ENCODE data around the gene PPT1. TPM values are rescaled to one million over a fixed set of nuclear protein-coding genes. Genes with fewer than 3 reads are reported as not detected.

Gene PPT1
- total and polyA plus RNA-seq, 2 donors (not counting 3 experiments of a cell fraction or from before 2014, with no cell fraction given), result 58.0 to 131 TPM

DNA sequence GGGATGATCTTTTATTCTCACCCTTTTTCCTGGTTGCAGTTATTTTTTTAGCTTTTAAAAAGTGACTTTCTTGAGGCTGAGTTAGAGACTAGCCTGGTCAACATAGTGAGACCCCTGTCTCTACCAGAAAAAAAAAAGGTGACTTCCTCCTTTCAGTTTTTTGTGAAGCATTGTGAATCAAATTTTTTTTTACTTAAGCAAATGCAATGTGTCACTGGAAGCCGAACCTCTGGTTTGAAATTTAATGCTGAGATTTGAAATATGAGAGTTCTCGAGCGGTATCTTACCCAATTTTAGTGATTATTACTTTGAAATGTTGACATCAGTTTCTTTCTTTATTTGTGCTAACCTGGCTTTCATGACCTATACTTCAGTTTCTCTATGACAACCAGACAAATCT is 52.9 kb downstream of the PPT1 start:
- Histone ChIP-seq H3K4me2 (ENCODE audit: insufficient read depth, low read length) (no peak overlapping the region), H4K20me1 (replicated peaks; ENCODE audit: control insufficient read depth, extremely low read depth, insufficient read depth, low read length) (peaks cover 5% of the 10 kb centered on the region), H3K9me1 (replicated peaks; ENCODE audit: control insufficient read depth, extremely low read depth, insufficient read depth, low read length) (no peaks in the 10 kb centered on the region), H3K79me2 (ENCODE audit: control insufficient read depth, insufficient read depth, low read length) (peaks cover 85% of the 10 kb centered on the region), H3K4me3 (replicated peaks in 1 of 3; ENCODE audit: insufficient read depth in 1 of 3, low read depth in 1 of 3, low read length in 3 of 3) (peak overlapping the region in 1 of 3 experiments; percentile 10), H3K27ac (ENCODE audit: insufficient read depth, low read depth, low read length) (no peak overlapping the region), H3K36me3 (ENCODE audit: control insufficient read depth in 2 of 2, extremely low read depth in 1 of 2, insufficient read depth in 2 of 2, low read length in 2 of 2) (no peaks in the 10 kb centered on the region), H2AFZ (ENCODE audit: low read depth, low read length) (no peak overlapping the region), H3K27me3 (ENCODE audit: control insufficient read depth in 2 of 2, insufficient read depth in 2 of 2, low read length in 2 of 2) (no peaks in the 10 kb centered on the region), H3K9ac (replicated peaks; ENCODE audit: extremely low read depth, insufficient read depth, low read length) (no peak overlapping the region), H3K9me3 (replicated peaks; ENCODE audit: control insufficient read depth, insufficient read depth, low read length) (no peaks in the 10 kb centered on the region), H3K4me1 (ENCODE audit: control insufficient read depth, extremely low read depth, insufficient read depth, low read length) (peaks cover 29% of the 10 kb centered on the region)
- FAIRE-seq (no peak), DNase-seq (ENCODE audit: low read depth, low spot score) (no peak)
- BruUV-seq (replicated peaks), result no TSS peak
- TF ChIP-seq EZH2 (IDR thresholded peaks at IDR 0.05; ENCODE audit: borderline replicate concordance, low read depth, low read length, severe bottlenecking) (no peak), JUN (IDR thresholded peaks at IDR 0.05; ENCODE audit: borderline replicate concordance, insufficient read depth, insufficient read length, low read depth) (no peak), MYC (IDR thresholded peaks at IDR 0.05; ENCODE audit: low read depth, low read length) (no peak), FOS (IDR thresholded peaks at IDR 0.05; ENCODE audit: borderline replicate concordance, insufficient read depth, low read length) (no peak)
- TF ChIP-seq, protein P1, sequence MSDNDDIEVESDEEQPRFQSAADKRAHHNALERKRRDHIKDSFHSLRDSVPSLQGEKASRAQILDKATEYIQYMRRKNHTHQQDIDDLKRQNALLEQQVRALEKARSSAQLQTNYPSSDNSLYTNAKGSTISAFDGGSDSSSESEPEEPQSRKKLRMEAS (IDR thresholded peaks at IDR 0.05; ENCODE audit: insufficient read depth, insufficient read length), result no peak
- ChIA-PET CTCF (interaction anchor here (1.6 kb wide), 1 partner anchor 12 kb away, joined by 5 read pairs; no protein-coding TSS in a partner anchor), POLR2A (no interaction called here)
- intact Hi-C loops (cut with micrococcal nuclease), result loop anchor here (5.0 kb wide), 1 partner anchor 213 kb away; the partner anchor contains the start of gene ZMPSTE24
- dilution Hi-C loops (cut with MboI; ENCODE audit: extremely low pct_ligation_motif_present, low sequenced_read_pairs), result no loop called here

- peak; percentile 20 for DNase-seq (ENCODE audit: low read depth, low spot score)
These were observed 54.7 kb downstream of the PPT1 start for GRCh38 chr1:40042341-40042740.

More at GRCh38 chr1:40042341-40042740, 54.7 kb downstream of the PPT1 start:
- H3K9me1 ChIP-seq (replicated peaks; ENCODE audit: control insufficient read depth, extremely low read depth, insufficient read depth, low read length), result no peaks in the 10 kb centered on the region
- POLR2A ChIA-PET, result no interaction called here
- H3K4me3 ChIP-seq (replicated peaks in 1 of 3; ENCODE audit: insufficient read depth in 1 of 3, low read depth in 1 of 3, low read length in 3 of 3), result peak overlapping the region in 1 of 3 experiments; percentile 92
- TF ChIP-seq EZH2 (IDR thresholded peaks at IDR 0.05; ENCODE audit: borderline replicate concordance, low read depth, low read length, severe bottlenecking), result no peak
- TF ChIP-seq FOS (IDR thresholded peaks at IDR 0.05; ENCODE audit: borderline replicate concordance, insufficient read depth, low read length), result no peak
- no peak for TF ChIP-seq CTCF (IDR thresholded peaks at IDR 0.05; ENCODE audit: extremely low read depth in 1 of 2, insufficient read depth in 1 of 2, low read depth in 1 of 2, low read length in 2 of 2)
- TF ChIP-seq, protein P1 (IDR thresholded peaks at IDR 0.05; ENCODE audit: insufficient read depth, insufficient read length), result no peak
- peak; percentile 23 for TF ChIP-seq POLR2AphosphoS5 (IDR thresholded peaks at IDR 0.05; ENCODE audit: insufficient read depth, low read depth, low read length)
- peak; percentile 4 for TF ChIP-seq POLR2A (IDR thresholded peaks at IDR 0.05; ENCODE audit: low read depth, low read length)
- no peak for TF ChIP-seq GATA2 (IDR thresholded peaks at IDR 0.05; ENCODE audit: insufficient read depth, insufficient read length, low read depth, low read length)
- TF ChIP-seq JUN (IDR thresholded peaks at IDR 0.05; ENCODE audit: borderline replicate concordance, insufficient read depth, insufficient read length, low read depth), result no peak
- H2AFZ ChIP-seq (ENCODE audit: low read depth, low read length), result no peak overlapping the region
- peak overlapping the region; percentile 33 for H3K27ac ChIP-seq (ENCODE audit: insufficient read depth, low read depth, low read length)
- H3K9me3 ChIP-seq (replicated peaks; ENCODE audit: control insufficient read depth, insufficient read depth, low read length), result no peaks in the 10 kb centered on the region
- no TSS peak for BruUV-seq (replicated peaks)
- H3K36me3 ChIP-seq (ENCODE audit: control insufficient read depth in 2 of 2, extremely low read depth in 1 of 2, insufficient read depth in 2 of 2, low read length in 2 of 2), result no peaks in the 10 kb centered on the region
- dilution Hi-C loops (cut with MboI; ENCODE audit: extremely low pct_ligation_motif_present, low sequenced_read_pairs), result no loop called here
- H3K27me3 ChIP-seq (ENCODE audit: control insufficient read depth in 2 of 2, insufficient read depth in 2 of 2, low read length in 2 of 2), result no peaks in the 10 kb centered on the region
- no peak for FAIRE-seq
- peaks cover 5% of the 10 kb centered on the region for H4K20me1 ChIP-seq (replicated peaks; ENCODE audit: control insufficient read depth, extremely low read depth, insufficient read depth, low read length)
- peak overlapping the region; percentile 99 for H3K4me2 ChIP-seq (ENCODE audit: insufficient read depth, low read length)
- CTCF ChIA-PET, result interaction anchor here (0.6 to 1.3 kb wide), 6 partner anchors 10 to 435 kb away, joined by 3 to 7 read pairs (median 3); no protein-coding TSS in a partner anchor
- intact Hi-C loops (cut with micrococcal nuclease), result loop anchor here (5.0 kb wide), 1 partner anchor 215 kb away; the partner anchor contains the start of gene ZMPSTE24
- peaks cover 67% of the 10 kb centered on the region for H3K79me2 ChIP-seq (ENCODE audit: control insufficient read depth, insufficient read depth, low read length)
- H3K4me1 ChIP-seq (ENCODE audit: control insufficient read depth, extremely low read depth, insufficient read depth, low read length), result peaks cover 32% of the 10 kb centered on the region
- H3K9ac ChIP-seq (replicated peaks; ENCODE audit: extremely low read depth, insufficient read depth, low read length), result no peak overlapping the region

Measured in endothelial cell of umbilical vein (primary cell).